ENCODE data around the gene PGAM1. TPM values are rescaled to one million over a fixed set of nuclear protein-coding genes. Genes with fewer than 3 reads are reported as not detected.

Gene PGAM1
- total and polyA plus RNA-seq, 2 of the 13 experiments (the other 11 are each of a cell fraction or from before 2014, with no cell fraction given) = 354 to 483 TPM

DNA sequence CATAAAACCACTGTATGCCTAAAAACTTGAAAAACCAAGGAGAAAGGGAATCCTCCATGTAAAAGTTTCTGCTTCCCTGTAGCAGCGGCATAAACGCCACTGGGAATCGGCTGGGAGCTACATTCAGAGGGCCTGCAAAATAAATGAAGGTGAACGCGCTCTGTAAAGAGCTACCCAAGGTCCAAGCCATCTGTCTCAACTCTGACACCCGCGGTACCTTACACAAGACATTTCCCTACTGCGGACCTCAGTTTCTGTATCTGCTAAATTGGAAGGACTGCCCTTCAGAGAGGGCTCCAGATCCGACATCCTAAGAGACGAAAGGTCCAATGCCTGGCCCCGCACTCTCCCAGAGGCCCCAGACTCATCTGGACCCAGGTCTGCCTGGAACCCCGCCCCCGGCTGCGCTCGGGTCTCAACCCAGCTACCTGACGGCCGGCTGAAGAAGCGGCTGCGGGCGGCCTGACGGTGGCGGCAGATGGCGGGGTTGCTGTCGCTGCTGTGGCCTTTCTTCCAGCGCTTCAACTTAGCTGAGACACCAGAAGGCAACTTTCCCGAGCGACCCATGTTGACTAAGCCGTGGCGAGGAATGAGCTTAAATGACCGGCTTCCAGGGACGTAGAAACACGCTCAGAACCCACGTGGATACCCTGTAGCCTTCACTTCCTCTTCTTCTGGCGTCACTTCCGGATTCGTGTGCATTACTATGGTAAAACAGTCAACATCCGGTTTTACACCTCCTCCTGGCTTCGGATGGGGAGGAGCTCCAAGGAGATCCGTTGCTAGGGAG, 25.1 kb upstream of the PGAM1 start, which contains the start of gene RRP12 (continued):
- no peak for TF ChIP-seq ZNF530 (CRISPR knock-in tag; IDR thresholded peaks at IDR 0.05; ENCODE audit: low read depth)
- TF ChIP-seq, protein P1, sequence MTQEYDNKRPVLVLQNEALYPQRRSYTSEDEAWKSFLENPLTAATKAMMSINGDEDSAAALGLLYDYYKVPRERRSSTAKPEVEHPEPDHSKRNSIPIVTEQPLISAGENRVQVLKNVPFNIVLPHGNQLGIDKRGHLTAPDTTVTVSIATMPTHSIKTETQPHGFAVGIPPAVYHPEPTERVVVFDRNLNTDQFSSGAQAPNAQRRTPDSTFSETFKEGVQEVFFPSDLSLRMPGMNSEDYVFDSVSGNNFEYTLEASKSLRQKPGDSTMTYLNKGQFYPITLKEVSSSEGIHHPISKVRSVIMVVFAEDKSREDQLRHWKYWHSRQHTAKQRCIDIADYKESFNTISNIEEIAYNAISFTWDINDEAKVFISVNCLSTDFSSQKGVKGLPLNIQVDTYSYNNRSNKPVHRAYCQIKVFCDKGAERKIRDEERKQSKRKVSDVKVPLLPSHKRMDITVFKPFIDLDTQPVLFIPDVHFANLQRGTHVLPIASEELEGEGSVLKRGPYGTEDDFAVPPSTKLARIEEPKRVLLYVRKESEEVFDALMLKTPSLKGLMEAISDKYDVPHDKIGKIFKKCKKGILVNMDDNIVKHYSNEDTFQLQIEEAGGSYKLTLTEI (CRISPR knock-in tag; conservative IDR thresholded peaks at IDR 0.05) = no peak
- no peak for TF ChIP-seq ZNF251 (CRISPR knock-in tag; IDR thresholded peaks at IDR 0.05)
- TF ChIP-seq CBX1 (IDR thresholded peaks at IDR 0.05; ENCODE audit: low read depth) = no peak
- TF ChIP-seq, protein P2, sequence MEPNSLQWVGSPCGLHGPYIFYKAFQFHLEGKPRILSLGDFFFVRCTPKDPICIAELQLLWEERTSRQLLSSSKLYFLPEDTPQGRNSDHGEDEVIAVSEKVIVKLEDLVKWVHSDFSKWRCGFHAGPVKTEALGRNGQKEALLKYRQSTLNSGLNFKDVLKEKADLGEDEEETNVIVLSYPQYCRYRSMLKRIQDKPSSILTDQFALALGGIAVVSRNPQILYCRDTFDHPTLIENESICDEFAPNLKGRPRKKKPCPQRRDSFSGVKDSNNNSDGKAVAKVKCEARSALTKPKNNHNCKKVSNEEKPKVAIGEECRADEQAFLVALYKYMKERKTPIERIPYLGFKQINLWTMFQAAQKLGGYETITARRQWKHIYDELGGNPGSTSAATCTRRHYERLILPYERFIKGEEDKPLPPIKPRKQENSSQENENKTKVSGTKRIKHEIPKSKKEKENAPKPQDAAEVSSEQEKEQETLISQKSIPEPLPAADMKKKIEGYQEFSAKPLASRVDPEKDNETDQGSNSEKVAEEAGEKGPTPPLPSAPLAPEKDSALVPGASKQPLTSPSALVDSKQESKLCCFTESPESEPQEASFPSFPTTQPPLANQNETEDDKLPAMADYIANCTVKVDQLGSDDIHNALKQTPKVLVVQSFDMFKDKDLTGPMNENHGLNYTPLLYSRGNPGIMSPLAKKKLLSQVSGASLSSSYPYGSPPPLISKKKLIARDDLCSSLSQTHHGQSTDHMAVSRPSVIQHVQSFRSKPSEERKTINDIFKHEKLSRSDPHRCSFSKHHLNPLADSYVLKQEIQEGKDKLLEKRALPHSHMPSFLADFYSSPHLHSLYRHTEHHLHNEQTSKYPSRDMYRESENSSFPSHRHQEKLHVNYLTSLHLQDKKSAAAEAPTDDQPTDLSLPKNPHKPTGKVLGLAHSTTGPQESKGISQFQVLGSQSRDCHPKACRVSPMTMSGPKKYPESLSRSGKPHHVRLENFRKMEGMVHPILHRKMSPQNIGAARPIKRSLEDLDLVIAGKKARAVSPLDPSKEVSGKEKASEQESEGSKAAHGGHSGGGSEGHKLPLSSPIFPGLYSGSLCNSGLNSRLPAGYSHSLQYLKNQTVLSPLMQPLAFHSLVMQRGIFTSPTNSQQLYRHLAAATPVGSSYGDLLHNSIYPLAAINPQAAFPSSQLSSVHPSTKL (CRISPR knock-in tag; IDR thresholded peaks at IDR 0.05) = peak; percentile 17; the same call in 1 of the 2 replicates
- peak; percentile 41; the same call in 1 of the 2 replicates for TF ChIP-seq RXRB (CRISPR knock-in tag; IDR thresholded peaks at IDR 0.05; ENCODE audit: borderline replicate concordance)
- no peak for TF ChIP-seq ZNF614 (CRISPR knock-in tag; IDR thresholded peaks at IDR 0.05; ENCODE audit: borderline replicate concordance)
- TF ChIP-seq, protein P3, sequence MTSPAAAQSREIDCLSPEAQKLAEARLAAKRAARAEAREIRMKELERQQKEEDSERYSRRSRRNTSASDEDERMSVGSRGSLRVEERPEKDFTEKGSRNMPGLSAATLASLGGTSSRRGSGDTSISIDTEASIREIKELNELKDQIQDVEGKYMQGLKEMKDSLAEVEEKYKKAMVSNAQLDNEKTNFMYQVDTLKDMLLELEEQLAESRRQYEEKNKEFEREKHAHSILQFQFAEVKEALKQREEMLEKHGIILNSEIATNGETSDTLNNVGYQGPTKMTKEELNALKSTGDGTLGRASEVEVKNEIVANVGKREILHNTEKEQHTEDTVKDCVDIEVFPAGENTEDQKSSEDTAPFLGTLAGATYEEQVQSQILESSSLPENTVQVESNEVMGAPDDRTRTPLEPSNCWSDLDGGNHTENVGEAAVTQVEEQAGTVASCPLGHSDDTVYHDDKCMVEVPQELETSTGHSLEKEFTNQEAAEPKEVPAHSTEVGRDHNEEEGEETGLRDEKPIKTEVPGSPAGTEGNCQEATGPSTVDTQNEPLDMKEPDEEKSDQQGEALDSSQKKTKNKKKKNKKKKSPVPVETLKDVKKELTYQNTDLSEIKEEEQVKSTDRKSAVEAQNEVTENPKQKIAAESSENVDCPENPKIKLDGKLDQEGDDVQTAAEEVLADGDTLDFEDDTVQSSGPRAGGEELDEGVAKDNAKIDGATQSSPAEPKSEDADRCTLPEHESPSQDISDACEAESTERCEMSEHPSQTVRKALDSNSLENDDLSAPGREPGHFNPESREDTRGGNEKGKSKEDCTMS (CRISPR knock-in tag; conservative IDR thresholded peaks at IDR 0.05) = no peak
- no peak; the same call in 1 of the 2 replicates for TF ChIP-seq ZNF816 (CRISPR knock-in tag; IDR thresholded peaks at IDR 0.05; ENCODE audit: borderline replicate concordance)
- no peak for TF ChIP-seq CHCHD3 (CRISPR knock-in tag; IDR thresholded peaks at IDR 0.05)
- TF ChIP-seq, protein P4, sequence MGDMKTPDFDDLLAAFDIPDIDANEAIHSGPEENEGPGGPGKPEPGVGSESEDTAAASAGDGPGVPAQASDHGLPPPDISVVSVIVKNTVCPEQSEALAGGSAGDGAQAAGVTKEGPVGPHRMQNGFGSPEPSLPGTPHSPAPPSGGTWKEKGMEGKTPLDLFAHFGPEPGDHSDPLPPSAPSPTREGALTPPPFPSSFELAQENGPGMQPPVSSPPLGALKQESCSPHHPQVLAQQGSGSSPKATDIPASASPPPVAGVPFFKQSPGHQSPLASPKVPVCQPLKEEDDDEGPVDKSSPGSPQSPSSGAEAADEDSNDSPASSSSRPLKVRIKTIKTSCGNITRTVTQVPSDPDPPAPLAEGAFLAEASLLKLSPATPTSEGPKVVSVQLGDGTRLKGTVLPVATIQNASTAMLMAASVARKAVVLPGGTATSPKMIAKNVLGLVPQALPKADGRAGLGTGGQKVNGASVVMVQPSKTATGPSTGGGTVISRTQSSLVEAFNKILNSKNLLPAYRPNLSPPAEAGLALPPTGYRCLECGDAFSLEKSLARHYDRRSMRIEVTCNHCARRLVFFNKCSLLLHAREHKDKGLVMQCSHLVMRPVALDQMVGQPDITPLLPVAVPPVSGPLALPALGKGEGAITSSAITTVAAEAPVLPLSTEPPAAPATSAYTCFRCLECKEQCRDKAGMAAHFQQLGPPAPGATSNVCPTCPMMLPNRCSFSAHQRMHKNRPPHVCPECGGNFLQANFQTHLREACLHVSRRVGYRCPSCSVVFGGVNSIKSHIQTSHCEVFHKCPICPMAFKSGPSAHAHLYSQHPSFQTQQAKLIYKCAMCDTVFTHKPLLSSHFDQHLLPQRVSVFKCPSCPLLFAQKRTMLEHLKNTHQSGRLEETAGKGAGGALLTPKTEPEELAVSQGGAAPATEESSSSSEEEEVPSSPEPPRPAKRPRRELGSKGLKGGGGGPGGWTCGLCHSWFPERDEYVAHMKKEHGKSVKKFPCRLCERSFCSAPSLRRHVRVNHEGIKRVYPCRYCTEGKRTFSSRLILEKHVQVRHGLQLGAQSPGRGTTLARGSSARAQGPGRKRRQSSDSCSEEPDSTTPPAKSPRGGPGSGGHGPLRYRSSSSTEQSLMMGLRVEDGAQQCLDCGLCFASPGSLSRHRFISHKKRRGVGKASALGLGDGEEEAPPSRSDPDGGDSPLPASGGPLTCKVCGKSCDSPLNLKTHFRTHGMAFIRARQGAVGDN (CRISPR knock-in tag; IDR thresholded peaks at IDR 0.05) = peak; percentile 83
- TF ChIP-seq ARNT2 (CRISPR knock-in tag; IDR thresholded peaks at IDR 0.05; ENCODE audit: low read depth) = no peak
- peak; percentile 95 for TF ChIP-seq TGIF2 (CRISPR knock-in tag; IDR thresholded peaks at IDR 0.05)

All from HepG2 (cell line).